HG02610 (cell line): ENCODE data around the gene DGAT2.
"Not testable (repeated sequence)": the region's sequence is repeated elsewhere in the genome, so short reads cannot be mapped to it uniquely, and the experiment has no call there.

Experiments
- ATAC-seq: cut with Tn5 transposase; IDR thresholded peaks from one replicate; pipeline ENCODE4 v1.9.1; 2021; ENCODE audit warnings: mild to moderate bottlenecking, moderate library complexity; ENCODE audit not compliant: unreplicated experiment

The DGAT2 gene

GRCh38 chr11:75768112-75768908 lies at the start of gene DGAT2:
DGAT2 (plus strand) TSS chr11:75768778; CDS start chr11:75768992, 214 bp downstream.
- peak; percentile 76 for ATAC-seq

- no peak for ATAC-seq
Observed at GRCh38 chr11:75719340-75720239, 49.0 kb upstream of the DGAT2 start.

- ATAC-seq, result no peak
Observed at GRCh38 chr11:75720639-75721038, 47.9 kb upstream of the DGAT2 start.

- ATAC-seq, result no peak
Observed at GRCh38 chr11:75721852-75722668, 46.5 kb upstream of the DGAT2 start.

GRCh38 chr11:75722669-75723042 lies 45.9 kb upstream of the DGAT2 start:
- ATAC-seq, result no peak

GRCh38 chr11:75725547-75726320 lies 42.8 kb upstream of the DGAT2 start:
- ATAC-seq, result no peak

- ATAC-seq, result no peak
Observed at GRCh38 chr11:75728992-75729391, 39.6 kb upstream of the DGAT2 start.

GRCh38 chr11:75731095-75731494 lies 37.5 kb upstream of the DGAT2 start:
- ATAC-seq, result no peak

GRCh38 chr11:75733071-75733430 lies 35.5 kb upstream of the DGAT2 start:
- ATAC-seq, result no peak

GRCh38 chr11:75733431-75734107 lies 35.0 kb upstream of the DGAT2 start:
- peak; percentile 65 for ATAC-seq

GRCh38 chr11:75734491-75735180 lies 33.9 kb upstream of the DGAT2 start:
- no peak for ATAC-seq

- ATAC-seq, result no peak
Observed at GRCh38 chr11:75735181-75735845, 33.3 kb upstream of the DGAT2 start.

- ATAC-seq, result no peak
Observed at GRCh38 chr11:75737314-75737713, 31.3 kb upstream of the DGAT2 start.

- no peak for ATAC-seq
Observed at GRCh38 chr11:75740681-75741080, 27.9 kb upstream of the DGAT2 start.

GRCh38 chr11:75743159-75743558 lies 25.4 kb upstream of the DGAT2 start:
- not testable (repeated sequence) for ATAC-seq

- no peak for ATAC-seq
Observed at GRCh38 chr11:75743711-75744563, 24.6 kb upstream of the DGAT2 start.

GRCh38 chr11:75745807-75746206 lies 22.8 kb upstream of the DGAT2 start:
- ATAC-seq, result no peak
